Endothelial cell of umbilical vein (primary cell): ENCODE results near the gene SORCS2. TPM values are rescaled to one million over a fixed set of nuclear protein-coding genes. Genes with fewer than 3 reads are reported as not detected.

Experiments
- BruUV-seq: library from RNA; stranded (reverse); fragments of 400-500 nt; replicated peaks from 2 replicates; lab custom pipeline; 2021; lab: Mats Ljungman, UMichigan
- CTCF ChIA-PET: fragments of 300-600, 350-600 bp; sonication (Branson Sonifier 250); formaldehyde crosslinking; loops from one replicate; lab custom pipeline; 2021; ENCODE audit warnings: antibody characterized with exemption, inconsistent platforms; lab: Charles Lee
- POLR2A ChIA-PET: fragments of 300-600, 350-600 bp; sonication (Branson Sonifier 250); formaldehyde crosslinking; loops from one replicate; lab custom pipeline; 2021; ENCODE audit warnings: antibody characterized with exemption, inconsistent platforms; lab: Charles Lee
- DNase-seq: peaks from one replicate; pipeline ENCODE4 v3.0.0-alpha.2; 2011; ENCODE audit warnings: low read depth, low spot score
- FAIRE-seq: peaks from 2 replicates; lab custom pipeline; 2011; peaks lifted over from hg19 to GRCh38; lab: Jason Lieb, UNC
- H2AFZ ChIP-seq: 2 replicates; pipeline ENCODE4 v1.6.0; 2012; ENCODE audit warnings: low read depth, low read length, control low read depth, inconsistent platforms
- H3K27ac ChIP-seq: 2 replicates; pipeline ENCODE4 v1.5.1; 2011; ENCODE audit warnings: low read depth, mild to moderate bottlenecking, control low read depth, low read length, moderate library complexity; ENCODE audit not compliant: insufficient read depth
- H3K27me3 ChIP-seq, 2 experiments: 2 replicates each; pipeline versions ENCODE4 v1.6.0 to v1.6.1; 2011; ENCODE audit warnings: low read length in 2 of 2, mixed read lengths in 1 of 2; ENCODE audit not compliant: control insufficient read depth in 2 of 2, insufficient read depth in 2 of 2
- H3K36me3 ChIP-seq, 2 experiments: 2 replicates in 1 of 2; 3 replicates in 1 of 2; pipeline ENCODE4 v1.5.1; 2011; ENCODE audit warnings: low read length in 2 of 2, mild to moderate bottlenecking in 1 of 2, moderate library complexity in 1 of 2; ENCODE audit not compliant: control insufficient read depth in 2 of 2, insufficient read depth in 2 of 2; ENCODE audit errors: extremely low read depth in 1 of 2
- H3K4me1 ChIP-seq: 3 replicates; pipeline ENCODE4 v1.5.1; 2011; ENCODE audit warnings: mild to moderate bottlenecking, low read length; ENCODE audit not compliant: control insufficient read depth, insufficient read depth; ENCODE audit errors: extremely low read depth
- H3K4me2 ChIP-seq: 2 replicates; pipeline ENCODE4 v1.6.1; 2011; ENCODE audit warnings: low read length, control low read depth, mixed read lengths; ENCODE audit not compliant: insufficient read depth
- H3K4me3 ChIP-seq, 3 experiments: fragments of 200-600 bp in 1 of 3; sonication (generic), shearing (Covaris generic) in 1 of 3; replicated peaks in 1 of 3; 2 replicates each; pipeline ENCODE4 v1.5.1; 2011 to 2016; ENCODE audit warnings: control low read depth in 3 of 3, low read length in 3 of 3, mild to moderate bottlenecking in 2 of 3, inconsistent platforms in 1 of 3, low read depth in 1 of 3, moderate library complexity in 1 of 3; ENCODE audit not compliant: insufficient read depth in 1 of 3
- H3K79me2 ChIP-seq: 2 replicates; pipeline ENCODE4 v1.6.0; 2012; ENCODE audit warnings: low read length, inconsistent platforms; ENCODE audit not compliant: control insufficient read depth, insufficient read depth
- H3K9ac ChIP-seq: replicated peaks from 2 replicates; pipeline ENCODE3; 2011; ENCODE audit warnings: low read length, control low read depth; ENCODE audit not compliant: insufficient read depth; ENCODE audit errors: extremely low read depth
- H3K9me1 ChIP-seq: replicated peaks from 3 replicates; pipeline ENCODE4 v1.6.0; 2011; ENCODE audit warnings: mild to moderate bottlenecking, low read length; ENCODE audit not compliant: control insufficient read depth, insufficient read depth; ENCODE audit errors: extremely low read depth
- H3K9me3 ChIP-seq: replicated peaks from 2 replicates; pipeline ENCODE4 v1.5.1; 2012; ENCODE audit warnings: low read length, inconsistent platforms; ENCODE audit not compliant: control insufficient read depth, insufficient read depth
- H4K20me1 ChIP-seq: replicated peaks from 2 replicates; pipeline ENCODE3; 2011; ENCODE audit warnings: mild to moderate bottlenecking, low read length; ENCODE audit not compliant: control insufficient read depth, insufficient read depth; ENCODE audit errors: extremely low read depth
- EZH2 ChIP-seq: IDR thresholded peaks from 2 replicates; pipeline ENCODE4 v1.6.1; 2012; ENCODE audit warnings: borderline replicate concordance, low read depth, mild to moderate bottlenecking, moderate library complexity, low read length, inconsistent platforms; ENCODE audit not compliant: severe bottlenecking
- FOS ChIP-seq: IDR thresholded peaks from 2 replicates; pipeline ENCODE4 v1.6.1; 2011; ENCODE audit warnings: mild to moderate bottlenecking, low read length, moderate library complexity, borderline replicate concordance; ENCODE audit not compliant: insufficient read depth
- JUN ChIP-seq: IDR thresholded peaks from 2 replicates; pipeline ENCODE4 v1.6.1; 2011; ENCODE audit warnings: borderline replicate concordance, low read depth; ENCODE audit not compliant: insufficient read length, insufficient read depth
- MYC ChIP-seq: IDR thresholded peaks from one replicate; pipeline ENCODE4 v1.6.1; 2011; ENCODE audit warnings: mild to moderate bottlenecking, low read depth, low read length
- POLR2A ChIP-seq: IDR thresholded peaks from 2 replicates; pipeline ENCODE4 v1.6.1; 2012; ENCODE audit warnings: low read depth, mild to moderate bottlenecking, control low read depth, low read length
- POLR2AphosphoS5 ChIP-seq: IDR thresholded peaks from 2 replicates; pipeline ENCODE4 v1.6.1; 2012; ENCODE audit warnings: low read depth, mild to moderate bottlenecking, control low read depth, low read length, moderate library complexity; ENCODE audit not compliant: insufficient read depth
- dilution Hi-C: fragments of 300-500 bp; cut with MboI; formaldehyde crosslinking; loops from one replicate; pipeline ENCODE4 v1.15.0; 2019; ENCODE audit warnings: low sequenced_read_pairs; ENCODE audit not compliant: extremely low pct_ligation_motif_present
- intact Hi-C: fragments of 100-400 bp; cut with micrococcal nuclease; formaldehyde crosslinking; loops from one replicate; pipeline ENCODE4 v1.10.0; 2022
- polyA plus RNA-seq, 4 experiments: library from polyadenylated mRNA; depleted of rRNA in 3 of 4; stranded (reverse) in 3 of 4; unstranded in 1 of 4; fragments of >200 nt; gene quantifications; 2 replicates each; pipeline versions ENCODE4 v1.2.1 to v1.2.3, GENCODE V29; 2011 to 2012; ENCODE audit warnings: missing spikeins in 1 of 4
- total RNA-seq: library from RNA; stranded (reverse); gene quantifications from 2 replicates; pipeline ENCODE4 v1.2.3, GENCODE V29; 2021
- TF ChIP-seq, protein P1 (sequence below): IDR thresholded peaks from 2 replicates; pipeline ENCODE4 v1.6.1; 2011; ENCODE audit not compliant: insufficient read depth, insufficient read length
- TF ChIP-seq, protein P2 (sequence below), 2 donors: IDR thresholded peaks; 1 replicate in 1 of 2; 2 replicates in 1 of 2; pipeline ENCODE4 v1.5.1; 2011; ENCODE audit warnings: low read length in 2 of 2, mild to moderate bottlenecking in 2 of 2, moderate library complexity in 2 of 2, control low read depth in 1 of 2, inconsistent platforms in 1 of 2, low read depth in 1 of 2; ENCODE audit not compliant: insufficient read depth in 1 of 2; ENCODE audit errors: extremely low read depth in 1 of 2

Gene SORCS2
- total and polyA plus RNA-seq, 2 donors (not counting 3 experiments of a cell fraction or from before 2014, with no cell fraction given): not detected

DNA sequence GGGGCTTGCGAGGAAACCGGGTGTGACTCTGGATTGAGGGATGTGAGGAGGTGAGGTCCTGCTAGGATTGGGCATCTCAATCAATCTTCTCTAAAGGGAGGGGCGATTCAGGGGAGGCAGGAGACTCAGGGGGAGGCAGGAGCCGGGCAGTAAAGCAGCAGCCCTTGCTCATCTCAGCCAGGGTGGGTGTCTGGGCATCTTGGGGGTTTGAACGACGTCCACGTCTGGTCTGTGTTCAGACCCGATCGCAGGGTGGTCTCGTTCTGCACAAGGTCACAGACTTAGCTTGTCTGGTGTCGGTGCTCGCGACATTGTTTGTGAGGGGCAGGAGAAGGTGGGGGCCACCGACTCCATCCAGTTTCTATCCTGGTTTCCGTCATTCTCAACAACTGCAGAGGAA lies 473.7 kb downstream of the SORCS2 start:
- BruUV-seq: no TSS peak
- intact Hi-C loops (no loop called here), dilution Hi-C loops (no loop called here)
- Histone ChIP-seq H3K4me1 (no peaks in the 10 kb centered on the region), H3K27me3 (peaks cover 3 to 4% of the 10 kb centered on the region in 2 experiments), H3K4me2 (no peak overlapping the region), H4K20me1 (no peaks in the 10 kb centered on the region), H3K79me2 (no peaks in the 10 kb centered on the region), H3K9ac (no peak overlapping the region), H3K27ac (no peak overlapping the region), H2AFZ (no peak overlapping the region), H3K36me3 (no peaks in the 10 kb centered on the region), H3K9me3 (no peaks in the 10 kb centered on the region), H3K4me3 (no peak overlapping the region), H3K9me1 (no peaks in the 10 kb centered on the region)
- TF ChIP-seq MYC: no peak
- TF ChIP-seq EZH2: no peak
- TF ChIP-seq, protein P1, sequence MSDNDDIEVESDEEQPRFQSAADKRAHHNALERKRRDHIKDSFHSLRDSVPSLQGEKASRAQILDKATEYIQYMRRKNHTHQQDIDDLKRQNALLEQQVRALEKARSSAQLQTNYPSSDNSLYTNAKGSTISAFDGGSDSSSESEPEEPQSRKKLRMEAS: no peak
- no peak for TF ChIP-seq POLR2A
- TF ChIP-seq FOS: no peak
- no peak for TF ChIP-seq JUN
- TF ChIP-seq, protein P2, sequence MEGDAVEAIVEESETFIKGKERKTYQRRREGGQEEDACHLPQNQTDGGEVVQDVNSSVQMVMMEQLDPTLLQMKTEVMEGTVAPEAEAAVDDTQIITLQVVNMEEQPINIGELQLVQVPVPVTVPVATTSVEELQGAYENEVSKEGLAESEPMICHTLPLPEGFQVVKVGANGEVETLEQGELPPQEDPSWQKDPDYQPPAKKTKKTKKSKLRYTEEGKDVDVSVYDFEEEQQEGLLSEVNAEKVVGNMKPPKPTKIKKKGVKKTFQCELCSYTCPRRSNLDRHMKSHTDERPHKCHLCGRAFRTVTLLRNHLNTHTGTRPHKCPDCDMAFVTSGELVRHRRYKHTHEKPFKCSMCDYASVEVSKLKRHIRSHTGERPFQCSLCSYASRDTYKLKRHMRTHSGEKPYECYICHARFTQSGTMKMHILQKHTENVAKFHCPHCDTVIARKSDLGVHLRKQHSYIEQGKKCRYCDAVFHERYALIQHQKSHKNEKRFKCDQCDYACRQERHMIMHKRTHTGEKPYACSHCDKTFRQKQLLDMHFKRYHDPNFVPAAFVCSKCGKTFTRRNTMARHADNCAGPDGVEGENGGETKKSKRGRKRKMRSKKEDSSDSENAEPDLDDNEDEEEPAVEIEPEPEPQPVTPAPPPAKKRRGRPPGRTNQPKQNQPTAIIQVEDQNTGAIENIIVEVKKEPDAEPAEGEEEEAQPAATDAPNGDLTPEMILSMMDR (IDR thresholded peaks at IDR 0.05; ENCODE audit: extremely low read depth in 1 of 2, insufficient read depth in 1 of 2, low read depth in 1 of 2, low read length in 2 of 2): no peak
- no peak for TF ChIP-seq POLR2AphosphoS5
- CTCF ChIA-PET: no interaction called here
- DNase-seq (no peak), FAIRE-seq (no peak)
- POLR2A ChIA-PET: no interaction called here
